ENCODE data around the gene SLC44A5. TPM values are rescaled to one million over a fixed set of nuclear protein-coding genes. Genes with fewer than 3 reads are reported as not detected.
"Not testable (repeated sequence)": the region's sequence is repeated elsewhere in the genome, so short reads cannot be mapped to it uniquely, and the experiment has no call there.

SLC44A5 gene
- total RNA-seq, 1 experiment from 2014 or later: 0.80 TPM

GRCh38 chr1:75394386-75395139 lies 216.4 kb downstream of the SLC44A5 start:
- CTCF ChIA-PET: no interaction called here
- Histone ChIP-seq H3K4me3 (ENCODE audit: low read depth, low read length, poor library complexity, severe bottlenecking) (no peak overlapping the region), H3K27ac (ENCODE audit: low read depth, low read length, poor library complexity, severe bottlenecking) (no peak overlapping the region), H3K36me3 (ENCODE audit: insufficient read depth, low read length, poor library complexity, severe bottlenecking) (no peaks in the 10 kb centered on the region), H3K27me3 (replicated peaks; ENCODE audit: insufficient read depth, low read depth, low read length, poor library complexity) (no peaks in the 10 kb centered on the region), H3K4me1 (ENCODE audit: insufficient read depth, low read length, poor library complexity, severe bottlenecking) (no peaks in the 10 kb centered on the region), H3K9me3 (ENCODE audit: low read depth, low read length, poor library complexity, severe bottlenecking) (peaks cover 7% of the 10 kb centered on the region)
- intact Hi-C loops (cut with micrococcal nuclease; ENCODE audit: unreplicated experiment): no loop called here
- no peak for DNase-seq (ENCODE audit: low spot score)
- no TSS peak for BruUV-seq (replicated peaks)
- no peak for TF ChIP-seq EZH2 (IDR thresholded peaks at IDR 0.05; ENCODE audit: borderline replicate concordance, low read depth, low read length, poor library complexity, severe bottlenecking)
- no peak for TF ChIP-seq CTCF (conservative IDR thresholded peaks at IDR 0.05; ENCODE audit: low read depth, low read length)
- POLR2A ChIA-PET (ENCODE audit: low non-redundant PET): no interaction called here

GRCh38 chr1:75392278-75392677 lies 218.6 kb downstream of the SLC44A5 start:
- ChIA-PET POLR2A (ENCODE audit: low non-redundant PET) (no interaction called here), CTCF (no interaction called here)
- Histone ChIP-seq H3K9me3 (ENCODE audit: low read depth, low read length, poor library complexity, severe bottlenecking) (peaks cover 7% of the 10 kb centered on the region), H3K36me3 (ENCODE audit: insufficient read depth, low read length, poor library complexity, severe bottlenecking) (no peaks in the 10 kb centered on the region), H3K27ac (ENCODE audit: low read depth, low read length, poor library complexity, severe bottlenecking) (no peak overlapping the region), H3K4me3 (ENCODE audit: low read depth, low read length, poor library complexity, severe bottlenecking) (no peak overlapping the region), H3K27me3 (replicated peaks; ENCODE audit: insufficient read depth, low read depth, low read length, poor library complexity) (no peaks in the 10 kb centered on the region), H3K4me1 (ENCODE audit: insufficient read depth, low read length, poor library complexity, severe bottlenecking) (no peaks in the 10 kb centered on the region)
- TF ChIP-seq CTCF (conservative IDR thresholded peaks at IDR 0.05; ENCODE audit: low read depth, low read length) (no peak), EZH2 (IDR thresholded peaks at IDR 0.05; ENCODE audit: borderline replicate concordance, low read depth, low read length, poor library complexity, severe bottlenecking) (no peak)
- intact Hi-C loops (cut with micrococcal nuclease; ENCODE audit: unreplicated experiment): no loop called here
- no TSS peak for BruUV-seq (replicated peaks)
- DNase-seq (ENCODE audit: low spot score): no peak

- H3K4me3 ChIP-seq (ENCODE audit: low read depth, low read length, poor library complexity, severe bottlenecking); H3K4me1 ChIP-seq (ENCODE audit: insufficient read depth, low read length, poor library complexity, severe bottlenecking); H3K9me3 ChIP-seq (ENCODE audit: low read depth, low read length, poor library complexity, severe bottlenecking); DNase-seq (ENCODE audit: low spot score); H3K27me3 ChIP-seq (replicated peaks; ENCODE audit: insufficient read depth, low read depth, low read length, poor library complexity); H3K36me3 ChIP-seq (ENCODE audit: insufficient read depth, low read length, poor library complexity, severe bottlenecking); BruUV-seq (replicated peaks); intact Hi-C loops (cut with micrococcal nuclease; ENCODE audit: unreplicated experiment); POLR2A ChIA-PET (ENCODE audit: low non-redundant PET); H3K27ac ChIP-seq (ENCODE audit: low read depth, low read length, poor library complexity, severe bottlenecking); CTCF ChIA-PET: not testable (repeated sequence)
These were observed 235.2 kb downstream of the SLC44A5 start for GRCh38 chr1:75375476-75376447.
